Esophagus mucosa (tissue), 1 donor: ENCODE results near the gene BAIAP2L1. TPM values are rescaled to one million over a fixed set of nuclear protein-coding genes. Genes with fewer than 3 reads are reported as not detected.
A peak's percentile ranks its signal among the peaks of the same experiment; 100 is the strongest.
"Not testable (repeated sequence)": the region's sequence is repeated elsewhere in the genome, so short reads cannot be mapped to it uniquely, and the experiment has no call there.

Experiments used
- ATAC-seq: fragments of 200-7000 bp; cut with Tn5 transposase; one replicate; pipeline ENCODE4 v1.9.1; 2020
- total RNA-seq: library from RNA; stranded (reverse); gene quantifications from one replicate; pipeline ENCODE4 v1.2.4, GENCODE V29; 2023
- donor health status: DM: yes; HTN: yes; CAD: no.

Gene BAIAP2L1
- total RNA-seq, 1 donor from 2014 or later, result 30.6 TPM

DNA sequence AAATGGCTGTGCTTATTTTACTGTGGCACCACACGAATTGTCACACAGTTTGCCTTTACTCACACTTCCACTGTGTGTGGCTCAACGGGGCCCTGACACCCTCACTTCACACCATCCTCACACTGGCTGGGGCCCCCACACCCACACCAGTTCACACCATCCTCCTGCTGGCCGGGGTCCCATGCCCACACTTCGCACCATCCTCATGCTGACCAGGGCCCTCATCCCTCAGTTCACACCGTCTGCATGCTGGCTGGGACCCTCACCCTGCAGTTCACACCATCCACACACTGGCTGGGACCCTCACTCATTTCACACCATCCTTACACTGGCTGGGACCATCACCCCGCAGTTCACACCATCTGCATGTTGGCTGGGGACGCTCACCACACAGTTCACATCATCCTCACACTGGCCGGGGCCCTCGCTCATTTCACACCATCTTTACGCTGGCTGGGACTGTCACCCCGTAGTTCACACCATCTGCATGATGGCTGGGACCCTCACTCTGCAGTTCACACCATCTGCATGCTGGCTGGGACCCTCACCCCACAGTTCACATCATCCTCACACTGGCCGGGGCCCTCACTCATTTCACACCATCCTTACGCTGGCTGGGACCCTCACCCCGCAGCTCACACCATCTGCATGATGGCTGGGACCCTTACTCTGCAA lies 83.4 kb downstream of the BAIAP2L1 start:
- peak; percentile 14 for ATAC-seq

DNA sequence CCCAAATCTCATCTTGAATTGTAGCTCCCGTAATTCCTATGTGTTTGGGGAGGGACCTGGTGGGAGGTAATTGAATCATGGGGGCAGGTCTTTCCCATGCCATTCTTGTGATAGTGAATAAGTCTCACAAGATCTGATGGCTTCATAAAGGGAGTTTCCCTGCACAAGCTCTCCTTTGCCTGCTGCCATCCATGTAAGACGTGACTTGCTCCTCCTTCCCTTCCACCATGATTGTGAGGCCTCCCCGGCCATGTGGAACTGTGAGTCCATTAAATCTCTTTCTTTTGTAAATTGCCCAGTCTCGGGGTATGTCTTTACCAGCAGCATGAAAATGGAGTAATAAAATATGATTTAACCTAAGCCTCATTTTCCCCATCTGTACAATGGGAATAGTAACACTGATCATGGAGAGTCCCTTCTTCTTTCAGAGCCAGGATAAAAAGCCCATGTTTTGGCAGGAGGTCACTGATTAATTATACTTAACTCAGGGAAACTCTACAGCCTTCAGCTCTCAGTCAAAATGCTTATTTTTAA lies 84.8 kb downstream of the BAIAP2L1 start:
- not testable (repeated sequence) for ATAC-seq

DNA sequence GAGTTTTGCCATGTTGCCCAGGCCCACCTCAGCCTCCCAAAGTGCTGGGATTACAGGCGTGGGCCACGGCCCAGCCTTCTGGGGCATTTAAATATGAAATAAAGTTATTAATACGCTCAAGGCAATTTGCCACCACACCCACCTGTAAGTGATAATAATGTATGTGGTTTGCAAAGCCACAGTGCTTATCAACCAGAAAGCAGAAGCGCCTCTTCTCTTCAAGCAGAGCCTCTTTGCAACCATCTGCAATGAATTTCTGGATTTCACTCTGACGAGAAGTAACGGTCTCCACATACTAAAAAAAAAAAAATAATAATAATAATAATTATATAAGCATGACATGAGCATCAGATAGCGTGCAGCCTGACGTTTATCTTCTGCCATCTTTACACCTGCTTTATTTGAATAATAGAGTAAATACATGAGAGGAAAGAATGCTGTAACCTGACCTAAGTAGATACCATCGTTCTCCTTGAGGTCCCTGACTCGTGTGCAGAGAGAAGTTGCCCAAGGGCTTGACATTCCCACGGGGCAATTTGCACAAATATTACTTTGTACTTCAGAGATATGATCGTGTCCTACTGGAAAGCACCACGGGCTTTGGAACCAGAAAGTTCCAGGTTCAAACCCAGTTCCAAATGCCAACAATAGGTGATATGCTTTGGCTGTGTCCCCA lies 85.4 kb downstream of the BAIAP2L1 start:
- no peak for ATAC-seq

DNA sequence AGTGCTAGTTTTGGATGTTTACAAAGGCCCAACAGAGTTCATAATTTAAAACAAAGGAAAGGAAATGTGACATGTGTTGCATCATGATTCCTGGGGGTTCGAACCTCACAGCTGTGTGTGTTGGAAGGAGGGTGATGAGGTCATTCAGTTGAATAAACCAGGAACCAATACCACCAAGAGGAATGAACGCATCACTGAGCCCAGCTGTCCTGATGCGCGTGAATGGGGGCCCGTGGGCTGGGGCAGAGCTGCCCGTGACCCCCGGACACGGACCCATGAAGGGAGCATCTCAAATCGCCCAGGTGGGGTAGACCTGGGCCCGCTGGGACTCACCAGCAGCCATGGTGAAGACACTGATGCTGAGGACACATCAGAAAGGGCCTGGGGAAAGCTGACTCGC lies 86.4 kb downstream of the BAIAP2L1 start:
- ATAC-seq, result no peak

DNA sequence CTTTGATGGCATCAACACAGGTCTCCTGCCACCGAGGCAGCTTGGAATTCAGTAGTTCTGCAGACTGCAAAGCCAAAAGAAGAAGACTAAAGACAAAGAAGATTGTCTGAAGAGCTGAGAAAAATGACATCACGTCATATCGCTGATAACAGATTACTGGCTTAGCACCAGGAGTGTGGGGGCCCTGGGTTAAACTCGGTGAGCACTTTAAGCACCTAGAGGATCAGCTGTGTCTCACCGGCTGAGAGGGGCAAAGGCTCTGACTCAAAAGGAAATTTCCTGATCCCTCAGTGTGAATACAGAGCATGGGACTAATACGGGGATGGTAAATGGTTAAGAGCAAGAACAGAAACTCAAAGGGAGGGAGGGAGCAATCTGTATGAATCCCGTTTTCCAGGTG lies 88.7 kb downstream of the BAIAP2L1 start:
- no peak for ATAC-seq

DNA sequence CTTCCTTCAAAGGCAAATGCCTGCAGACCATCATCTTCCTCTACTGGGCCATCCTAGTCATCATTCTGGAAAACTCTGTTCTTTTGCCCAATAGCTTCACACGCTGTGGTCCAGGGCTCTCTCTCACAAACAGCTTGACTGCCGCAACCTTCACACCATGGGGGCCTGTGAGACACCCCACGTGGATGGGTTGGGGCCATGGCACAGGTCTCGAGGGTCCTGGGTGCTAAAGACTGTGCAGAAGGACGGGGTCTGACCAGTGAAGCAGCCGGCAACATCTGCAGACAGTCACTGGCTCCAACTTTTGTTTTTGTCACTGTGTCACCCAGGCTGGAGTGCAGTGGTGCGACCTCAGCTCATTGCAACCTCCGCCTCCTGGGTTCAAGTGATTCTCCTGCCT lies 91.3 kb downstream of the BAIAP2L1 start:
- ATAC-seq, result no peak

DNA sequence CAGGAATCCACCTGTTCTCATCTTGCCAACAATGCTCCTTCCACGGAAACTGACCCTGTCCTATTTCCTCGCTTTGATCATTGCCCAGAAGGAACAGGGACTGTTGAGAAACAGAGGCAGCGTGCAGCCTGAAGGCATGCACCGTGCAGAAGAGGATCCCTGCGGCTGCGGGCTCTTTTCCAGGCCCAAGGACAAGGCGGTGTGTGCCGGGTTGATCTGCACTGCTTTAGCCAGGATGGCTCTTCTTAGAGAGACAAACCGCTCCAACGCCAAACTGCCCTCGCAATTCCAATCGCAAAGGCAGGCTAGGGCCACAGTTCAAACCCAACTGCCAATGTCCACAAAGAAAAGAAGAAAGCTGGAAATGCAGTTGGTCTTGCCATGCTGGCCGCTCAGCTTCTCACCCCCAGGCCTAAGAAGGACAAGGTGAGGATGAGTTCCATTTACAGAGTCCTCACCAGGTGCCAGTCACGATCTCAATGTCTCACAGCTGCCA lies 92.9 kb downstream of the BAIAP2L1 start:
- no peak for ATAC-seq

DNA sequence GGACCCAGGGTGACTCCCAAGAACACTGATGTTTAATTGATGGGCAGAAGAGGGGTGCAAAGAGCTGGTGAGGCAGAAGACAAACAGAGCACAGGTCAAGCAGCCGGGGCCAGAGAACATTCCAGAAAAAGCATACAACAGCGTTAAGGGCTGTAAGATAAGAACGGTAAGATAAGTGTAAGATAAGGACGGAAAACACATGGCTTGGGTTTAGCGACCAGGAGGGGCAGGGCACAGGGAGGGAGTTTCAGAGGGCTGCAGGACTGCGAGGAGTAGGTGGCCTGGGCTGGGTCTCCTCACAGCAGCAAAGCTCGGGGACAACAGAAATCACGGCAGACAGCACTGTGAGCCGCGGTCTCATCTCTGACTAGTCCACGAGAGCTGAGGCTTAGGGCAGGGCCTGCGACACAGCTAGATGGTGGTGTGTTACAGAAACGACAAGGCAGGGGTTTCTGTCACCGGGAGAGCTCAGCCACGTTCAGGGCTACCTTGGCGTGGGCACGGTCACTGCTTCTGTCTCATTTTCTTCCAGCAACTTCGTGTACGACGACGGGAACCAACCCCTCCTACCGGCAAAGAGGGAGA lies 94.8 kb downstream of the BAIAP2L1 start:
- no peak for ATAC-seq

DNA sequence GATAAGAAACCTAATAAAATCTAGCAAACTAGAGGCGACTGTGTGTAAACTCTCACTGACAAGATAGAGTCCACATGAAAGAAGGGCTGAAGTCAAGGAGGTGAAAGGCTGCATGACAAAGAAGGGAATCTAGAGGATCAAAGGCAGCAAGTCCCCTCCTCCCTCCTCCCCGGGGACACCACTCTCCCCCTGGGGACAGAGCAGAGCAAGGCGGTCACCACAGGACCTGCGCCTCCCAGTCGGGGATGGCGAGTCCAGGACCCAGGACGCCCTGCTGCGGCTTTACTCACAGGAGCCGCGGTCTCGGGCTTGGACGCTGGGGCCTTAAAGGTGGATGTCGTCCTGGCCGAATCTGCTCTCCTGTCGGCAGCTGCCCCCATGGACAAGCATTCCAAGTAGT lies 97.0 kb downstream of the BAIAP2L1 start:
- ATAC-seq, result no peak

DNA sequence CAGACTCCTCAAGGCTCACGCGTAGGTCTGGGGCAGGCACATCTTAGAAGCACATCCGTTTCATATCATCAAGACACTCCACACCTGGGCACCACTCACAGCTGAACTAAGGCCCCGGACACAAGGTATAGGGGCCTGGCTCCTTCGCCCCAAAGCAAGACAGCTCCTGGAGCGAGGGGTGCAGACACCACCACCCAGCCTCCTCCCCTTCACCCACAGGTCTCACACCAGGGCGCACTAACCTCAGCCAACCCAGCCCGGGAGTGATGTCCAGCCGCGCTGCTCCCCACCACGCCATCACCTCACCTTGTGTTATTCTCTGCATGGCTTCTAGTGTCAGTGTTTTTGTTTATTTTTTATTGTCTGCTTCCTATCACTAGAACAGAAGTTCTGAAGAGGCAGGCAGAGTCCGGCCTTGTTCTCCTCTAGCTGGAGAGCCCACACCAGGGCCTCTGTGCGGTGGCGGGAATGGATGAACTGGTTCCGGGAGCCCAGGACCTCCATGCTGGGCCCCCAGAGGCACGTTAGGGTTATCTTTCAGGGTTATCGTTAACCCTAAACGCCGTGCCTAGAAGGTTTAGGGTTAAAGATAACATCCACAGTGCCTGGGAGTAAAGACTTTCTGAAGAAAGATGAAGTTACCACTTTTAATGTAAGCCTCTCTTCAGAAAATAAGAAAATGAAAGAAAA lies 97.6 kb downstream of the BAIAP2L1 start:
- ATAC-seq, result no peak

DNA sequence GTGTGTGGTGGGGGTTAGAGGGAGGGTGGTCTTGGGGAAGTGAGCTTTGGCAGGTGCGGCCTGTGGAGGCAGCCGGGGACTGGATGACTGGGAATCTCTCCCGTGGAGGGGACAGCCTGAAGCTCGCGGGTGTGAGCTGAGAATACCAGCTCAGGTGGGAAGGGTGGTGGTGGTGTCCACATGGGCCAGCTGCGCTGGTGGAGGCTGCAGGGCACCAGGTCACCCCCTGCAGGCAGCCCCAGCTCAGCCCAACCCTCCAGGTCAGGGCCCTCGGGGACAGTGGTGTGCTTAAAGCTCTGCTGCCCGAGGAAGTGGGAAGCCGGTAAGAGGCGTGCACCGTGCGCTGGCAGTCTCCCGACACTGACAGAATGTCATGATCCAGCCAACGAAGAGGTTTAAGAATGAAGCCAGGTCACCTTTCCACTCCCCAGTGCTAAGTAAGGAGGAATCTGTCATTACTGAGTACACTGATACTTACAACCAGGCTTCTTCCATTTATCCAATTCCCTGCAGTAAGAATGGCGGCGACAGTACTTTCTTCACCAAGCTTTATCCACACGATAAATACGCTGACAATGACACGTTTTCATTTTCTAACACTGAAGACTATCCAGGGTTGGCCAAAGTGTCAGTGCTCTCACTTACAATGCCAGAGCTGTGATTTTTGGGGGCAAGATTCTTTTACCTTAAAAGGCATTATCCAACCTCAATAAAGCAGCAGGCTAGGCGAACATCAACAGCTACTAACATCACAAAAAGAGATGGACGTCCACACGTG lies 99.0 kb downstream of the BAIAP2L1 start:
- ATAC-seq, result no peak

DNA sequence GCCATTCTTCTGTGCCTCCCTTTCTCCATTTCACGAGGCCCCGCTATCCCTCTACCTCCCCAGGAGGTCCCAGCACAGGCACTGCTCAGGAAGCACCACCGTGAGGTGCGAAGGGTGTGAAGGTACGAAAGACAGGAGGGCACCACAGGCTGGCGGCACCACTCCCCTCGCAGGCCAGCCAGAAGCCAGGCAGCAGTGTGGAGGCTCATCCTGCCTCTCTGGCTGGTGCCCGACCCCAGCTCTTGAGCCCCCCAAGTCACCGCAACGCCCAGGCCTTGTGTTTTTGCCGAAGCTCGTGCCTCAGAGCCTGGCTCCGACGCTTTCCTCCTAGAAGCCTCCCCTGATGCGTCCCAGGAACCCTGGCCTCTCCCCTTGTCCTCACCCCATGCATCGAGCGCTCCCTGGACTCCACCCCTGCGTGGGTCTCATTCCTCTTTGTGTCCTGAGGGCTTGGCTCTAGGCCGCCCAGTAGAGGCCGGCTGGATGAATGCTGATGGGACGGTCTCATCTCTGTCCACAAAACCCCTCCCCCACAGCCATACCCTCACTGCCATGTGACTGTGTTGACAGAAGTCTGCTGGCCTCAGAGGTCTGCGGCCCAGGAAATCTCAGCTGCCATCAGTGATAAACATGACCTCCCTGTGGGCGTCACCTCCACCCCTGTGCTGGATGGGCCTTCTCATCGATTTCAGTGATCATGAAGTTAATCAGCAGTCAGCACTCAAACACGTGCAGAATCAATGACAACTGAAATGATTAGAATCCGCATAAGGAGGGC lies 100.1 kb downstream of the BAIAP2L1 start:
- no peak for ATAC-seq

DNA sequence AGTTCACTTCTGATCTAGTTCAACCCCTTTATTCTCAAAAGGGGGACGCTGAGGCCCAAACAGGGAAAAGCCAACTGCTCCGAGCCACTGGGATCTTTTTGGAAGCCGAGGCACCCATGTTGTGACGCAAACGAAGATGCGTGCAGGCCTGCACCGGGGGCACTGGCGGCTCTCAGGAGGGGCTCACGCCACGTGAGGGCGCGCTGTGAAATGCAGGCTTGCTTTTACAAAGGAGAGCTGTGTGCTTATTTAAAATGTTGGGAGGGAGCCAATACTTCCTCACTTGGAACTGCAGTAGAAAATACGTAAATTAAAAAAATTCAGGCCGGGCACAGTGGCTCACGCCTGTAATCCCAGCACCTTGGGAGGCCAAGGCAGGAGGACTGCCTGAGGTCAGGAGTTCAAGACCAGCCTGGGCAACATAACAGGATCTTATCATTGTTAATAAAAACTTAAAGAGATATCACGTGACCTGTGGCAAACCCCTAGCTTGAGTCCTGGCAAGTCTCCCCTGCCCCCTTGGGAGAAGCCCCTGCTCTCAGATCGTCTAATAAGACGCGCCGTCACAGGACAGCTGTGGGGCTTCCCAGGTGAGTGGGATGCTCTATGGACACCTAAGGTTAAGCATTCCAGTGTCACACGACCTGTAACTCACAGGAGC lies 103.1 kb downstream of the BAIAP2L1 start:
- ATAC-seq, result no peak

DNA sequence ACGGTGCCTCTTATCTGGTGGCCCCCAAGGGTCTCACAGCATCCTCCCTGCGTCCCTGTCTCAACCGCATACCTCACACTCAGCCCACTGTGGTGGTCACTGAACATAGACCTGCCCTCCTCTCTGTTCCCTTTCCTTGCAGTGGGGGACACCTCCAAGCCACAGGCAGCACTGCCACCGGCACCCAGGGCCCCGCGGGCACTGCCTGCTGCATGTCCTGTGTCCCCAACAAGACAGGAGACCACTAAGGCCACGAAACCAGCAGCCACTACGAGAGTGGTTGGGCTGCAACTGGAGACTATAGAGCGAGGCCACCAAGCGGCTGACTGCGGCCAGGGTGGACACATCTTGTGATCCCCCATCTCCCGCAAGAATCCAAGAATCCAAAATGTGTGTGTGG lies 104.1 kb downstream of the BAIAP2L1 start:
- no peak for ATAC-seq

DNA sequence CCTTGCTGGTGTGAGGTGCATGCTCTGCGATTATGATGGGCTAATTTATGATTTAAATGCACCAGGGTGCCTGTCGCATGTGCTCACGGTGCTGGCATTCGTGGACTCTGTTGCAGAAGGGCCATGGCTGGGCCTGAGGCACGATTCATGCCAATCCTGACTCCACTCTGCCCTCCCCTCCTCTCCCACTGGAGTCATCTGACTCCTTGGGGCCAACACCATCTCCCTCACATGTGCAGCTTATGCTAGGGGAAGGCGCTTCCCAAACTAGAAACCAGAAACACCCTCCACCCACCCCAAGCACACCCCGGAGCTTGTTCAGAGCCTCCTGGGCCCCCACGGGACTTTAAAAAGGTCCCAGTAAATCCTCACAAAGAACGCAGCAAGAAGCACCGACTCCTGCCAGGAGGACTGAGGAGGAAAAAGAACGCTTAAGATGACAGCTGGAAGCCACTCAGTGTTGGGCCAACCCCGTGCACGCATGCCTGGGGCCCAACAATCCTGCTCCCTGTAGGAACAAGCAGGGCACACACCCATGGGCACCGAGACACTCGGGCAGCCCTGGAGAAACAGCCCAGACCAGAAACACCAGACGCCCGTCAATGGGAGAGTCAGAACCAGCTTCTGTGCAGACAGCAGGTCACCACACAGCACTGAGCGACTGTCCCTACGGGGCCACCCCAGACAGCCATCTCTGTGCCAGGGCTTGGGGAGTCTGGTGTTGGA lies 105.3 kb downstream of the BAIAP2L1 start:
- ATAC-seq, result peak; percentile 93

DNA sequence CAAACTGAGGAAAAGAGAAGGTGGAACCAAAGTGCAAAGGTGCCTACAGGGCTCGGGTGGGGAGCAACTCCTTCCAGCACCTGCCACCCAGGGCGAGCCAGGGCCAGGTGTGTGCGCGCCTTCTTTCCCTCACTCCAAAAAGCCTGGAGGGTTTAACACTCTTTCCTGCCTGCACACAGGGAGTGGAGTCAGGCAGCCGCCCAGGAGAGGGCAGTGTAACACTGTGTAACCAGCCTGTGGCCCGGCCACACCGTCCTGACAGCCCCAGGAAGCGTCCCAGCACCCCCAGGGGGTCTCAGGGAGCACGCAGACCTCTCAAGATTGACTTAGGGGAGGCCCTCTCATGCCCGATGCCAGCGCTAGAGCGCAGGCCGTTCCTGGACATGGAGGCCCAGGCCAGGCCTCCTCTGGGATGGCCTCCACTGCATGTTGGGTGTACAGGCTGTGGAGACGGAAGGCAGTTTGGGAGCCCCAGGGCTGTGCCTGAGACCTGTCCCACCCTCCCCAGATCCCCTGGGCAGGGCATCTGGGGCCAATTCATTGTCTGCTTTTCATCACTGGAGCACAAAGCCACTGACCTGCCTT lies 106.0 kb downstream of the BAIAP2L1 start:
- peak; percentile 89 for ATAC-seq

DNA sequence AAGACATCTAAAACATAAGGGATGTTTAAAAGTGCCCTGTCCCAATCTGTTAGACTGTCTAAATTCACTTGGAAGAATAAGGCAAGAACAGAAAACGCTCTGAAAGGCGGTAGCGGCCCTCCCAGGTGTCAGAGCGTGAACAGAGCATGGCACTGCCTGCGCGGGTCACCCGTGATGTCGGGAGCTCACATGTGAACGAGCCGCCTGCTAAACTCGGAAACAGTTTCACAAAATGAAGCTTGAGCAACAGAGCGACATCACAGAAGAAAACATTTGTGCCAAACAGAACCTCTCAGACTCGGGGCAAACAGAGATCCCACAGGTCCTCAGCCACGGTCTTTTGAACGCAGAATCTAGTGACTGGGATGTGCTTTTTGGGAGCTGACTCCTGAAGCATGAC lies 106.6 kb downstream of the BAIAP2L1 start:
- ATAC-seq, result no peak

DNA sequence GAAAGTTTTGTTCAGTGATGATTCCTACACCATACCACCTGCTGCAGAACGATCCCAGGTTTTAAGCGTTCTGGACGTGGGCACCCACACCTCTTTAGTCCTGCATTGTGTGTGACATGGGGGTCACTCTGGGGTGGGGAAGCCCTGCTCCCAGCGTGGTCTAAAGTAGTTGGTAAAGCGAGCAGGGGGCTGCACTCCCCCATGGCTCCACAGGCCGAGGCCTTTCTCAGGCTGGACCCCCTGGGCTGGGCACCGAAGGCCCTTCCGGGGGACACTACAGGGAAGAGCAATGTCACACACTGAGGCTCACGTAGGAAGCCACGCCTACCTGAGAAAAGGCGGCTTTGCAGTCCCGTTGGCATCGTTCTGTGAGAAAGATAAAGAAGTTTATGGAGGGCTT lies 107.1 kb downstream of the BAIAP2L1 start:
- no peak for ATAC-seq

DNA sequence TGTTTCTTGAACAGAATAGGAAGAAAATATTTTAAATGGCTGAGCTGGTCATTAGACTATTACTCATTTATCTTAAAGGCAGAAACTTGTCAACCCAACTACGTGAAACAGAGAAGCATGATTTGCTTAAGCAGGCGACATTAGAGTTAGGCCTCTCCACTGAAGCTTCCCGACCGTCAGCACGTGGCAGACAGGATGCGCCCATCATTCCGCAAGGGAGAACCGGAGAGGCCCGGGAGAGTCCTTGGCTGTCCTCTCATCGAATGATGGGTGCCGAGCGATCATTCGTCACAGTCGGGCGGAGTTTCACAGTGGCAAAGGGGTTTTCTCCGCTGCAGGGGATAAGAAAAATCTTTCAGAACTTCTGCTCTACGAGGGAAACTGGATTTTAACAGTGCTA lies 107.6 kb downstream of the BAIAP2L1 start:
- ATAC-seq, result no peak

DNA sequence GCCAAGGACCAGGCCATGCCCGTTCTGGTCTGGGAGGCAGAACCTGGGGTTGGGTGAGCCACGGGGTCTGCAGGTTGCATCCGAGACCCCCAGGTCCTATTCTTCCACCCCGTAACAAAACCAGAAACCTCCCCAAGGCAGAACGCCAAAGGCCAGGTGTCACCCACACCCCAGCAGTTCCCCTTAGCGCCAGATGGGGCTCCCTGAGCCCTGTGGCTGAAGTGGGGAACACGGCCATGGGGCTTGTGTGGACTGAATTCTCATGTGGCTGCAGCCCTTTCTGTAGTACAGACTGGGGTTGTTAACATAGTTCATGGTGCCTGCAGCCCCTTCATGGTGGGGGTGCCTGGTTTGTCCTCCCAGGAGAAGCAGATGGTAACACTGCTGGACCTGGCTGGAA lies 109.2 kb downstream of the BAIAP2L1 start:
- no peak for ATAC-seq
